ENCODE measurements around the gene UBE2U. TPM values are rescaled to one million over a fixed set of nuclear protein-coding genes. Genes with fewer than 3 reads are reported as not detected.

Gene UBE2U
- total and polyA plus RNA-seq, 2 of the 8 experiments (the other 6 are each of a cell fraction or from before 2014, with no cell fraction given), result not detected

GRCh38 chr1:64163431-64163830 lies 40.0 kb upstream of the UBE2U start:
- H2AFZ ChIP-seq (ENCODE audit: low read length), result no peak overlapping the region
- ChIA-PET CTCF (ENCODE audit: partially characterized antibody) (interaction anchor here (0.5 to 4.7 kb wide), 30 partner anchors 8 to 553 kb away, joined by 3 to 26 read pairs (median 4); no protein-coding TSS in a partner anchor), POLR2A (ENCODE audit: partially characterized antibody) (interaction anchor here (0.8 kb wide), 1 partner anchor 10 kb away, joined by 3 read pairs; no protein-coding TSS in a partner anchor)
- H3K18ac ChIP-seq (ENCODE audit: extremely low read depth, low read length), result no peak overlapping the region
- TF ChIP-seq POLR2A (IDR thresholded peaks at IDR 0.05; ENCODE audit: control extremely low read depth in 1 of 2, low read depth in 2 of 2, low read length in 2 of 2) (0 out of 3 replicates have a peak, but pooled peaks of 1 of the 2 experiments have one; percentile 22), SUZ12 (IDR thresholded peaks at IDR 0.05; ENCODE audit: low read length) (no peak), BCL11A (IDR thresholded peaks at IDR 0.05; ENCODE audit: low read depth in 2 of 2, low read length in 2 of 2) (no peak)
- FAIRE-seq, result no peak
- H3K27me3 ChIP-seq (replicated peaks in 1 of 4; ENCODE audit: control insufficient read depth in 3 of 4, extremely low read depth in 1 of 4, insufficient read depth in 3 of 4, low read length in 3 of 4), result no peaks in the 10 kb centered on the region
- H3K4ac ChIP-seq (replicated peaks; ENCODE audit: insufficient read length, low read depth, low read length), result no peak overlapping the region
- no peak overlapping the region for H3K23ac ChIP-seq (ENCODE audit: insufficient read length)
- H2BK15ac ChIP-seq (ENCODE audit: low read length), result no peak overlapping the region
- no peak overlapping the region for H4K5ac ChIP-seq (ENCODE audit: insufficient read length, low read depth, low read length)
- no peaks in the 10 kb centered on the region for H3K79me2 ChIP-seq (ENCODE audit: control insufficient read depth in 1 of 2, insufficient read depth in 2 of 2, low read length in 2 of 2)
- H3K36me3 ChIP-seq (ENCODE audit: control insufficient read depth in 2 of 4, insufficient read depth in 4 of 4, low read length in 3 of 4), result peaks cover 4 to 49% (median 27%) of the 10 kb centered on the region in 4 experiments; a peak in 6 of 8 replicates
- no peak overlapping the region for H4K91ac ChIP-seq (replicated peaks; ENCODE audit: insufficient read length, low read length)
- no peak for DNase-seq (ENCODE audit: low read depth in 1 of 2, low spot score in 2 of 2)
- H3K4me2 ChIP-seq (ENCODE audit: insufficient read depth in 1 of 2, low read depth in 2 of 2, low read length in 2 of 2), result no peak overlapping the region
- no peak overlapping the region for H2BK5ac ChIP-seq (ENCODE audit: low read depth, low read length)
- no peak overlapping the region for H3K14ac ChIP-seq (ENCODE audit: insufficient read length)
- no peaks in the 10 kb centered on the region for H3K23me2 ChIP-seq (ENCODE audit: low read depth, low read length)
- WGBS, 2 experiments (ENCODE audit: extremely low coverage in 1 of 2, insufficient coverage in 1 of 2, insufficient read length in 1 of 2, insufficient replicate concordance in 2 of 2, low coverage in 1 of 2, low lambda C conversion rate in 2 of 2, missing lambda C conversion rate in 1 of 2), result 91% methylated on average over 4 of the region's 4 CpGs; no CpG with 5 or more reads in 1 of the 2 experiments
- H3K4me3 ChIP-seq (ENCODE audit: extremely low read depth in 1 of 4, insufficient read depth in 2 of 4, low read depth in 3 of 4, low read length in 4 of 4), result no peak overlapping the region
- no peak overlapping the region for H4K8ac ChIP-seq (ENCODE audit: extremely low read depth, insufficient read depth, low read length)
- no peak overlapping the region for H3K9ac ChIP-seq (replicated peaks in 1 of 4; ENCODE audit: extremely low read depth in 1 of 4, low read depth in 3 of 4, low read length in 3 of 4)
- no peak overlapping the region for H3K56ac ChIP-seq (replicated peaks; ENCODE audit: insufficient read length, low read depth, low read length)
- no peaks in the 10 kb centered on the region for H4K20me1 ChIP-seq (replicated peaks in 1 of 2; ENCODE audit: control insufficient read depth in 1 of 2, insufficient read depth in 2 of 2, low read length in 2 of 2)
- H2BK12ac ChIP-seq (ENCODE audit: low read depth, low read length), result no peak overlapping the region
- H2AK5ac ChIP-seq (ENCODE audit: low read depth, low read length), result no peak overlapping the region
- peaks cover 3% of the 10 kb centered on the region in 2 experiments; a peak in 1 of 4 replicates for H3K9me3 ChIP-seq (ENCODE audit: insufficient read depth in 2 of 2, low read depth in 1 of 2, low read length in 1 of 2)
- no peaks in the 10 kb centered on the region for H3K79me1 ChIP-seq (ENCODE audit: low read depth, low read length)
- H2BK120ac ChIP-seq (replicated peaks; ENCODE audit: low read depth, low read length), result no peak overlapping the region
- H2BK20ac ChIP-seq (ENCODE audit: low read length), result no peak overlapping the region
- H3K27ac ChIP-seq (ENCODE audit: low read depth, low read length), result no peak overlapping the region
- no peaks in the 10 kb centered on the region for H3K4me1 ChIP-seq (replicated peaks in 1 of 4; ENCODE audit: control insufficient read depth in 3 of 4, insufficient read depth in 4 of 4, low read length in 3 of 4)
